Measurements from ENCODE around the gene BTN3A1. TPM values are rescaled to one million over a fixed set of nuclear protein-coding genes. Genes with fewer than 3 reads are reported as not detected.
"Not testable (repeated sequence)": the region's sequence is repeated elsewhere in the genome, so short reads cannot be mapped to it uniquely, and the experiment has no call there.

The BTN3A1 gene
- total RNA-seq, 1 experiment from 2014 or later = 9.0 TPM

- ChIA-PET CTCF (no interaction called here), RAD21 (ENCODE audit: low non-redundant PET in 1 of 2, low total read pairs in 2 of 2, uncharacterized antibody in 2 of 2, unreplicated experiment in 2 of 2) (no interaction called here), POLR2A (no interaction called here)
- intact Hi-C loops (cut with micrococcal nuclease) = no loop called here
- Histone ChIP-seq H4K20me1 (ENCODE audit: insufficient read depth) (no peaks in the 10 kb centered on the region), H3K36me3 (ENCODE audit: control insufficient read depth in 1 of 2, insufficient read depth in 2 of 2, low read length in 2 of 2) (no peaks in the 10 kb centered on the region), H3K9me2 (ENCODE audit: insufficient read depth) (no peaks in the 10 kb centered on the region), H3K4me2 (ENCODE audit: low read length) (no peak overlapping the region), H3K79me2 (ENCODE audit: insufficient read depth, low read length) (no peaks in the 10 kb centered on the region), H3K9me3 (ENCODE audit: control insufficient read depth in 1 of 2, insufficient read depth in 1 of 2, low read depth in 1 of 2, low read length in 2 of 2) (no peaks in the 10 kb centered on the region), H3K4me1 (ENCODE audit: control insufficient read depth in 1 of 2, insufficient read depth in 2 of 2, low read length in 2 of 2) (no peaks in the 10 kb centered on the region), H2AFZ (ENCODE audit: low read depth, low read length, poor library complexity, severe bottlenecking) (no peak overlapping the region), H3K27ac (ENCODE audit: low read depth, low read length) (no peak overlapping the region), H3K27me3 (ENCODE audit: insufficient read depth, low read length) (no peaks in the 10 kb centered on the region), H3K9ac (ENCODE audit: low read length) (no peak overlapping the region), H3K4me3 (replicated peaks in 1 of 2; ENCODE audit: low read depth in 1 of 2, low read length in 2 of 2) (no peak overlapping the region)
- DNase-seq (ENCODE audit: low read depth, low spot score) (no peak), ATAC-seq (no peak)
- BruUV-seq (replicated peaks) = no TSS peak
- TF ChIP-seq ATF3 (IDR thresholded peaks at IDR 0.05) = no peak
- no peak for TF ChIP-seq ZFX (IDR thresholded peaks at IDR 0.05)
- TF ChIP-seq ZBTB33 (IDR thresholded peaks at IDR 0.05; ENCODE audit: extremely low read depth, insufficient replicate concordance, low read length) = no peak
These were observed 24.4 kb upstream of the BTN3A1 start for GRCh38 chr6:26377719-26378118.

GRCh38 chr6:26378143-26378542 lies 23.9 kb upstream of the BTN3A1 start:
- H2AFZ ChIP-seq (ENCODE audit: low read depth, low read length, poor library complexity, severe bottlenecking); ATAC-seq; H3K9me2 ChIP-seq (ENCODE audit: insufficient read depth); H3K27ac ChIP-seq (ENCODE audit: low read depth, low read length); POLR2A ChIA-PET; CTCF ChIA-PET; H3K9me3 ChIP-seq (ENCODE audit: control insufficient read depth in 1 of 2, insufficient read depth in 1 of 2, low read depth in 1 of 2, low read length in 2 of 2); H3K4me1 ChIP-seq (ENCODE audit: control insufficient read depth in 1 of 2, insufficient read depth in 2 of 2, low read length in 2 of 2); H3K79me2 ChIP-seq (ENCODE audit: insufficient read depth, low read length); H3K9ac ChIP-seq (ENCODE audit: low read length); DNase-seq (ENCODE audit: low read depth, low spot score); RAD21 ChIA-PET (ENCODE audit: low non-redundant PET in 1 of 2, low total read pairs in 2 of 2, uncharacterized antibody in 2 of 2, unreplicated experiment in 2 of 2); H3K4me3 ChIP-seq (replicated peaks in 1 of 2; ENCODE audit: low read depth in 1 of 2, low read length in 2 of 2); H3K4me2 ChIP-seq (ENCODE audit: low read length); H3K27me3 ChIP-seq (ENCODE audit: insufficient read depth, low read length); intact Hi-C loops (cut with micrococcal nuclease); H4K20me1 ChIP-seq (ENCODE audit: insufficient read depth); H3K36me3 ChIP-seq (ENCODE audit: control insufficient read depth in 1 of 2, insufficient read depth in 2 of 2, low read length in 2 of 2); BruUV-seq (replicated peaks): not testable (repeated sequence)
